ENCODE measurements around the gene C10orf90.

Gene C10orf90

GRCh38 chr10:126475074-126475691, 195.3 kb downstream of the C10orf90 start:
- Mint-ChIP-seq H3K4me1 (ENCODE audit: low read depth) (no peaks in the 10 kb centered on the region), H3K27ac (no peak overlapping the region), H3K9me3 (ENCODE audit: low read depth) (no peaks in the 10 kb centered on the region), H3K27me3 (peaks cover under 1% of the 10 kb centered on the region), H3K36me3 (no peaks in the 10 kb centered on the region), H3K4me3 (no peak overlapping the region)

- Mint-ChIP-seq H3K9me3 (ENCODE audit: low read depth) (no peaks in the 10 kb centered on the region), H3K4me3 (no peak overlapping the region), H3K27ac (no peak overlapping the region), H3K27me3 (peaks cover 3% of the 10 kb centered on the region), H3K36me3 (no peaks in the 10 kb centered on the region), H3K4me1 (ENCODE audit: low read depth) (no peaks in the 10 kb centered on the region)
Observed at GRCh38 chr10:126474031-126474430, 196.5 kb downstream of the C10orf90 start.

GRCh38 chr10:126470991-126471390, 199.5 kb downstream of the C10orf90 start:
- Mint-ChIP-seq H3K27ac (no peak overlapping the region), H3K27me3 (peaks cover 3% of the 10 kb centered on the region), H3K9me3 (ENCODE audit: low read depth) (no peaks in the 10 kb centered on the region), H3K36me3 (no peaks in the 10 kb centered on the region), H3K4me1 (ENCODE audit: low read depth) (no peaks in the 10 kb centered on the region), H3K4me3 (no peak overlapping the region)

- Mint-ChIP-seq H3K36me3 (no peaks in the 10 kb centered on the region), H3K9me3 (ENCODE audit: low read depth) (no peaks in the 10 kb centered on the region), H3K4me3 (no peak overlapping the region), H3K4me1 (ENCODE audit: low read depth) (no peaks in the 10 kb centered on the region), H3K27ac (no peak overlapping the region), H3K27me3 (peaks cover 3% of the 10 kb centered on the region)
Observed at GRCh38 chr10:126469692-126470091, 200.8 kb downstream of the C10orf90 start.

- H3K4me3 Mint-ChIP-seq, result no peak overlapping the region
- H3K27me3 Mint-ChIP-seq, result peaks cover 3% of the 10 kb centered on the region
- no peaks in the 10 kb centered on the region for H3K4me1 Mint-ChIP-seq (ENCODE audit: low read depth)
- no peak overlapping the region for H3K27ac Mint-ChIP-seq
- H3K36me3 Mint-ChIP-seq, result no peaks in the 10 kb centered on the region
- no peaks in the 10 kb centered on the region for H3K9me3 Mint-ChIP-seq (ENCODE audit: low read depth)
Observed at GRCh38 chr10:126468876-126469643, 201.4 kb downstream of the C10orf90 start.

GRCh38 chr10:126468467-126468866, 202.0 kb downstream of the C10orf90 start:
- Mint-ChIP-seq H3K27ac (no peak overlapping the region), H3K4me3 (no peak overlapping the region), H3K27me3 (peaks cover 3% of the 10 kb centered on the region), H3K36me3 (no peaks in the 10 kb centered on the region), H3K9me3 (ENCODE audit: low read depth) (no peaks in the 10 kb centered on the region), H3K4me1 (ENCODE audit: low read depth) (no peaks in the 10 kb centered on the region)

GRCh38 chr10:126465771-126466170, 204.7 kb downstream of the C10orf90 start:
- no peak overlapping the region for H3K27ac Mint-ChIP-seq
- H3K4me1 Mint-ChIP-seq (ENCODE audit: low read depth), result no peaks in the 10 kb centered on the region
- H3K36me3 Mint-ChIP-seq, result no peaks in the 10 kb centered on the region
- H3K4me3 Mint-ChIP-seq, result no peak overlapping the region
- H3K9me3 Mint-ChIP-seq (ENCODE audit: low read depth), result no peaks in the 10 kb centered on the region
- H3K27me3 Mint-ChIP-seq, result peaks cover 3% of the 10 kb centered on the region

- Mint-ChIP-seq H3K9me3 (ENCODE audit: low read depth) (no peaks in the 10 kb centered on the region), H3K4me1 (ENCODE audit: low read depth) (no peaks in the 10 kb centered on the region), H3K27ac (no peak overlapping the region), H3K4me3 (no peak overlapping the region), H3K27me3 (no peaks in the 10 kb centered on the region), H3K36me3 (no peaks in the 10 kb centered on the region)
Observed at GRCh38 chr10:126463286-126463685, 207.2 kb downstream of the C10orf90 start.

- Mint-ChIP-seq H3K4me1 (ENCODE audit: low read depth) (no peaks in the 10 kb centered on the region), H3K36me3 (no peaks in the 10 kb centered on the region), H3K9me3 (ENCODE audit: low read depth) (no peaks in the 10 kb centered on the region), H3K4me3 (no peak overlapping the region), H3K27ac (no peak overlapping the region), H3K27me3 (no peaks in the 10 kb centered on the region)
Observed at GRCh38 chr10:126461289-126461940, 209.1 kb downstream of the C10orf90 start.

GRCh38 chr10:126459878-126460481, 210.5 kb downstream of the C10orf90 start:
- H3K27ac Mint-ChIP-seq, result no peak overlapping the region
- no peak overlapping the region for H3K4me3 Mint-ChIP-seq
- H3K27me3 Mint-ChIP-seq, result no peaks in the 10 kb centered on the region
- no peaks in the 10 kb centered on the region for H3K4me1 Mint-ChIP-seq (ENCODE audit: low read depth)
- H3K36me3 Mint-ChIP-seq, result no peaks in the 10 kb centered on the region
- H3K9me3 Mint-ChIP-seq (ENCODE audit: low read depth), result no peaks in the 10 kb centered on the region

- no peaks in the 10 kb centered on the region for H3K36me3 Mint-ChIP-seq
- H3K9me3 Mint-ChIP-seq (ENCODE audit: low read depth), result no peaks in the 10 kb centered on the region
- no peaks in the 10 kb centered on the region for H3K4me1 Mint-ChIP-seq (ENCODE audit: low read depth)
- H3K27me3 Mint-ChIP-seq, result no peaks in the 10 kb centered on the region
- H3K27ac Mint-ChIP-seq, result no peak overlapping the region
- no peak overlapping the region for H3K4me3 Mint-ChIP-seq
Observed at GRCh38 chr10:126459032-126459831, 211.3 kb downstream of the C10orf90 start.

- no peaks in the 10 kb centered on the region for H3K4me1 Mint-ChIP-seq (ENCODE audit: low read depth)
- H3K9me3 Mint-ChIP-seq (ENCODE audit: low read depth), result no peaks in the 10 kb centered on the region
- H3K36me3 Mint-ChIP-seq, result no peaks in the 10 kb centered on the region
- H3K27me3 Mint-ChIP-seq, result no peaks in the 10 kb centered on the region
- no peak overlapping the region for H3K27ac Mint-ChIP-seq
- no peak overlapping the region for H3K4me3 Mint-ChIP-seq
Observed at GRCh38 chr10:126458466-126458865, 212.0 kb downstream of the C10orf90 start.

GRCh38 chr10:126456632-126457031, 213.9 kb downstream of the C10orf90 start:
- no peak overlapping the region for H3K4me3 Mint-ChIP-seq
- no peaks in the 10 kb centered on the region for H3K36me3 Mint-ChIP-seq
- no peak overlapping the region for H3K27ac Mint-ChIP-seq
- no peaks in the 10 kb centered on the region for H3K27me3 Mint-ChIP-seq
- H3K9me3 Mint-ChIP-seq (ENCODE audit: low read depth), result no peaks in the 10 kb centered on the region
- no peaks in the 10 kb centered on the region for H3K4me1 Mint-ChIP-seq (ENCODE audit: low read depth)

- H3K36me3 Mint-ChIP-seq, result no peaks in the 10 kb centered on the region
- no peak overlapping the region for H3K27ac Mint-ChIP-seq
- H3K4me3 Mint-ChIP-seq, result no peak overlapping the region
- H3K9me3 Mint-ChIP-seq (ENCODE audit: low read depth), result no peaks in the 10 kb centered on the region
- H3K27me3 Mint-ChIP-seq, result no peaks in the 10 kb centered on the region
- no peaks in the 10 kb centered on the region for H3K4me1 Mint-ChIP-seq (ENCODE audit: low read depth)
Observed at GRCh38 chr10:126455766-126456405, 214.6 kb downstream of the C10orf90 start.

All from activated naive CD8-positive, alpha-beta T cell (primary cell).